ENCODE data around the gene TADA1. TPM values are rescaled to one million over a fixed set of nuclear protein-coding genes. Genes with fewer than 3 reads are reported as not detected.

The TADA1 gene
- total and polyA plus RNA-seq, 5 donors from 2014 or later: 12.7 to 21.4 (median 16.9) TPM

GRCh38 chr1:166915042-166915441, 39.0 kb upstream of the TADA1 start:
- H3K4me3 Mint-ChIP-seq: no peak overlapping the region
- ATAC-seq (ENCODE audit: low read depth in 2 of 2) (no peak), DNase-seq (no peak)
- H3K9me3 ChIP-seq (ENCODE audit: control insufficient read depth in 2 of 2, low read length in 2 of 2): peaks cover 0 to 2% of the 10 kb centered on the region in 2 experiments
- H3K36me3 ChIP-seq (ENCODE audit: control insufficient read depth, insufficient read depth, low read length): no peaks in the 10 kb centered on the region
- H3K27me3 ChIP-seq (ENCODE audit: control insufficient read depth, insufficient read depth, low read length): peaks cover 11% of the 10 kb centered on the region
- H3K4me3 ChIP-seq (ENCODE audit: low read depth, low read length): no peak overlapping the region
- no peaks in the 10 kb centered on the region for H3K4me1 ChIP-seq (ENCODE audit: control insufficient read depth, insufficient read depth, low read length, poor library complexity, severe bottlenecking)
- peaks cover 0 to 4% (median 0%) of the 10 kb centered on the region in 7 donors for H3K9me3 Mint-ChIP-seq
- H3K27ac ChIP-seq (ENCODE audit: insufficient read depth, low read length, poor library complexity, severe bottlenecking): no peak overlapping the region
- no peaks in the 10 kb centered on the region for H3K36me3 Mint-ChIP-seq
- H3K27me3 Mint-ChIP-seq: peaks cover 33% of the 10 kb centered on the region
- H3K27ac Mint-ChIP-seq: no peak overlapping the region
- peaks cover 0 to 6% (median 3%) of the 10 kb centered on the region in 4 donors for H3K4me1 Mint-ChIP-seq

GRCh38 chr1:166914111-166914510, 38.0 kb upstream of the TADA1 start:
- no peak for ATAC-seq (ENCODE audit: low read depth in 2 of 2)
- peaks cover 23% of the 10 kb centered on the region for H3K27me3 Mint-ChIP-seq
- H3K9me3 ChIP-seq (ENCODE audit: control insufficient read depth in 2 of 2, low read length in 2 of 2): peaks cover 0 to 2% of the 10 kb centered on the region in 2 experiments
- H3K27me3 ChIP-seq (ENCODE audit: control insufficient read depth, insufficient read depth, low read length): peaks cover 6% of the 10 kb centered on the region
- H3K4me1 ChIP-seq (ENCODE audit: control insufficient read depth, insufficient read depth, low read length, poor library complexity, severe bottlenecking): no peaks in the 10 kb centered on the region
- no peaks in the 10 kb centered on the region for H3K36me3 Mint-ChIP-seq
- H3K36me3 ChIP-seq (ENCODE audit: control insufficient read depth, insufficient read depth, low read length): no peaks in the 10 kb centered on the region
- no peak overlapping the region for H3K27ac Mint-ChIP-seq
- no peak overlapping the region for H3K27ac ChIP-seq (ENCODE audit: insufficient read depth, low read length, poor library complexity, severe bottlenecking)
- DNase-seq: no peak
- peaks cover 0 to 4% (median 0%) of the 10 kb centered on the region in 7 donors for H3K9me3 Mint-ChIP-seq
- peaks cover 0 to 6% (median 3%) of the 10 kb centered on the region in 4 donors for H3K4me1 Mint-ChIP-seq
- H3K4me3 ChIP-seq (ENCODE audit: low read depth, low read length): no peak overlapping the region
- no peak overlapping the region for H3K4me3 Mint-ChIP-seq

- Histone ChIP-seq H3K27ac (ENCODE audit: insufficient read depth, low read length, poor library complexity, severe bottlenecking) (no peak overlapping the region), H3K27me3 (ENCODE audit: control insufficient read depth, insufficient read depth, low read length) (peaks cover 3% of the 10 kb centered on the region), H3K4me3 (ENCODE audit: low read depth, low read length) (no peak overlapping the region), H3K4me1 (ENCODE audit: control insufficient read depth, insufficient read depth, low read length, poor library complexity, severe bottlenecking) (no peaks in the 10 kb centered on the region), H3K9me3 (ENCODE audit: control insufficient read depth in 2 of 2, low read length in 2 of 2) (peaks cover 0 to 2% of the 10 kb centered on the region in 2 experiments), H3K36me3 (ENCODE audit: control insufficient read depth, insufficient read depth, low read length) (no peaks in the 10 kb centered on the region)
- Mint-ChIP-seq H3K4me3 (no peak overlapping the region), H3K4me1 (peaks cover 0 to 6% (median 3%) of the 10 kb centered on the region in 4 donors), H3K27ac (no peak overlapping the region), H3K9me3 (peaks cover 0 to 4% (median 0%) of the 10 kb centered on the region in 7 donors), H3K27me3 (peaks cover 11% of the 10 kb centered on the region), H3K36me3 (no peaks in the 10 kb centered on the region)
- no peak for ATAC-seq (ENCODE audit: low read depth in 2 of 2)
- no peak for DNase-seq
These were observed 35.6 kb upstream of the TADA1 start for GRCh38 chr1:166911624-166912023.

GRCh38 chr1:166910396-166910994, 34.4 kb upstream of the TADA1 start:
- no peak overlapping the region for H3K27ac Mint-ChIP-seq
- H3K36me3 Mint-ChIP-seq: no peaks in the 10 kb centered on the region
- no peaks in the 10 kb centered on the region for H3K36me3 ChIP-seq (ENCODE audit: control insufficient read depth, insufficient read depth, low read length)

GRCh38 chr1:166908942-166909341, 32.9 kb upstream of the TADA1 start:
- H3K4me3 ChIP-seq (ENCODE audit: low read depth, low read length): no peak overlapping the region
- Mint-ChIP-seq H3K27me3 (peaks cover 9% of the 10 kb centered on the region), H3K36me3 (no peaks in the 10 kb centered on the region), H3K9me3 (peaks cover 0 to 4% (median 0%) of the 10 kb centered on the region in 7 donors), H3K27ac (no peak overlapping the region), H3K4me1 (peaks cover 0 to 6% (median 3%) of the 10 kb centered on the region in 4 donors), H3K4me3 (no peak overlapping the region)
- H3K36me3 ChIP-seq (ENCODE audit: control insufficient read depth, insufficient read depth, low read length): no peaks in the 10 kb centered on the region
- H3K4me1 ChIP-seq (ENCODE audit: control insufficient read depth, insufficient read depth, low read length, poor library complexity, severe bottlenecking): no peaks in the 10 kb centered on the region
- ATAC-seq (ENCODE audit: low read depth in 2 of 2) (no peak), DNase-seq (no peak)
- peaks cover 0 to 2% of the 10 kb centered on the region in 2 experiments for H3K9me3 ChIP-seq (ENCODE audit: control insufficient read depth in 2 of 2, low read length in 2 of 2)
- no peak overlapping the region for H3K27ac ChIP-seq (ENCODE audit: insufficient read depth, low read length, poor library complexity, severe bottlenecking)
- H3K27me3 ChIP-seq (ENCODE audit: control insufficient read depth, insufficient read depth, low read length): peaks cover 3% of the 10 kb centered on the region

More at GRCh38 chr1:166910396-166910994, 34.4 kb upstream of the TADA1 start:
- Histone ChIP-seq H3K9me3 (ENCODE audit: control insufficient read depth in 2 of 2, low read length in 2 of 2) (peaks cover 0 to 2% of the 10 kb centered on the region in 2 experiments), H3K4me3 (ENCODE audit: low read depth, low read length) (no peak overlapping the region), H3K4me1 (ENCODE audit: control insufficient read depth, insufficient read depth, low read length, poor library complexity, severe bottlenecking) (no peaks in the 10 kb centered on the region), H3K27me3 (ENCODE audit: control insufficient read depth, insufficient read depth, low read length) (peaks cover 3% of the 10 kb centered on the region), H3K27ac (ENCODE audit: insufficient read depth, low read length, poor library complexity, severe bottlenecking) (no peak overlapping the region)
- peaks cover 0 to 4% (median 0%) of the 10 kb centered on the region in 7 donors for H3K9me3 Mint-ChIP-seq
- peak; percentile 60 to 94 (median 77) for DNase-seq
- ATAC-seq (ENCODE audit: low read depth in 2 of 2): peak; percentile 99 to 100
- H3K27me3 Mint-ChIP-seq: peaks cover 4% of the 10 kb centered on the region
- no peak overlapping the region for H3K4me3 Mint-ChIP-seq
- H3K4me1 Mint-ChIP-seq: peaks cover 0 to 6% (median 3%) of the 10 kb centered on the region in 4 donors

GRCh38 chr1:166907763-166908162, 31.7 kb upstream of the TADA1 start:
- H3K9me3 ChIP-seq (ENCODE audit: control insufficient read depth in 2 of 2, low read length in 2 of 2): peaks cover 0 to 2% of the 10 kb centered on the region in 2 experiments
- Mint-ChIP-seq H3K27me3 (peaks cover 12% of the 10 kb centered on the region), H3K4me1 (peaks cover 0 to 6% (median 3%) of the 10 kb centered on the region in 4 donors), H3K27ac (no peak overlapping the region), H3K36me3 (no peaks in the 10 kb centered on the region), H3K9me3 (peaks cover 0 to 4% (median 0%) of the 10 kb centered on the region in 7 donors), H3K4me3 (no peak overlapping the region)
- H3K27ac ChIP-seq (ENCODE audit: insufficient read depth, low read length, poor library complexity, severe bottlenecking): no peak overlapping the region
- no peaks in the 10 kb centered on the region for H3K4me1 ChIP-seq (ENCODE audit: control insufficient read depth, insufficient read depth, low read length, poor library complexity, severe bottlenecking)
- DNase-seq (no peak), ATAC-seq (ENCODE audit: low read depth in 2 of 2) (no peak)
- H3K4me3 ChIP-seq (ENCODE audit: low read depth, low read length): no peak overlapping the region
- H3K36me3 ChIP-seq (ENCODE audit: control insufficient read depth, insufficient read depth, low read length): no peaks in the 10 kb centered on the region
- H3K27me3 ChIP-seq (ENCODE audit: control insufficient read depth, insufficient read depth, low read length): peaks cover 3% of the 10 kb centered on the region

GRCh38 chr1:166907051-166907450, 31.0 kb upstream of the TADA1 start:
- Histone ChIP-seq H3K36me3 (ENCODE audit: control insufficient read depth, insufficient read depth, low read length) (no peaks in the 10 kb centered on the region), H3K9me3 (ENCODE audit: control insufficient read depth in 2 of 2, low read length in 2 of 2) (peaks cover 0 to 2% of the 10 kb centered on the region in 2 experiments), H3K27ac (ENCODE audit: insufficient read depth, low read length, poor library complexity, severe bottlenecking) (no peak overlapping the region), H3K4me1 (ENCODE audit: control insufficient read depth, insufficient read depth, low read length, poor library complexity, severe bottlenecking) (no peaks in the 10 kb centered on the region), H3K27me3 (ENCODE audit: control insufficient read depth, insufficient read depth, low read length) (peaks cover 3% of the 10 kb centered on the region), H3K4me3 (ENCODE audit: low read depth, low read length) (no peak overlapping the region)
- no peak for ATAC-seq (ENCODE audit: low read depth in 2 of 2)
- Mint-ChIP-seq H3K4me3 (no peak overlapping the region), H3K4me1 (peaks cover 0 to 6% (median 3%) of the 10 kb centered on the region in 4 donors), H3K9me3 (peaks cover 0 to 2% (median 0%) of the 10 kb centered on the region in 7 donors), H3K27ac (no peak overlapping the region), H3K27me3 (peaks cover 12% of the 10 kb centered on the region), H3K36me3 (no peaks in the 10 kb centered on the region)
- no peak for DNase-seq

- H3K27ac Mint-ChIP-seq: peak overlapping the region in 1 of 3 donors; percentile 5
- H3K4me3 ChIP-seq (ENCODE audit: low read depth, low read length): no peak overlapping the region
- peaks cover 0 to 2% (median 0%) of the 10 kb centered on the region in 7 donors for H3K9me3 Mint-ChIP-seq
- peaks cover 3% of the 10 kb centered on the region for H3K27me3 ChIP-seq (ENCODE audit: control insufficient read depth, insufficient read depth, low read length)
- H3K27ac ChIP-seq (ENCODE audit: insufficient read depth, low read length, poor library complexity, severe bottlenecking): no peak overlapping the region
- H3K27me3 Mint-ChIP-seq: peaks cover 12% of the 10 kb centered on the region
- peaks cover 0 to under 1% of the 10 kb centered on the region in 2 experiments for H3K9me3 ChIP-seq (ENCODE audit: control insufficient read depth in 2 of 2, low read length in 2 of 2)
- peaks cover 0 to 6% (median 3%) of the 10 kb centered on the region in 4 donors for H3K4me1 Mint-ChIP-seq
- ATAC-seq (ENCODE audit: low read depth in 2 of 2) (no peak), DNase-seq (no peak)
- no peaks in the 10 kb centered on the region for H3K36me3 Mint-ChIP-seq
- no peaks in the 10 kb centered on the region for H3K36me3 ChIP-seq (ENCODE audit: control insufficient read depth, insufficient read depth, low read length)
- no peak overlapping the region for H3K4me3 Mint-ChIP-seq
- H3K4me1 ChIP-seq (ENCODE audit: control insufficient read depth, insufficient read depth, low read length, poor library complexity, severe bottlenecking): no peaks in the 10 kb centered on the region
These were observed 30.6 kb upstream of the TADA1 start for GRCh38 chr1:166906647-166907046.
